ENCODE results near the gene CATSPERZ. TPM values are rescaled to one million over a fixed set of nuclear protein-coding genes. Genes with fewer than 3 reads are reported as not detected.
A peak's percentile ranks its signal among the peaks of the same experiment; 100 is the strongest.

Gene CATSPERZ
- polyA plus RNA-seq, 1 experiment = not detected

DNA sequence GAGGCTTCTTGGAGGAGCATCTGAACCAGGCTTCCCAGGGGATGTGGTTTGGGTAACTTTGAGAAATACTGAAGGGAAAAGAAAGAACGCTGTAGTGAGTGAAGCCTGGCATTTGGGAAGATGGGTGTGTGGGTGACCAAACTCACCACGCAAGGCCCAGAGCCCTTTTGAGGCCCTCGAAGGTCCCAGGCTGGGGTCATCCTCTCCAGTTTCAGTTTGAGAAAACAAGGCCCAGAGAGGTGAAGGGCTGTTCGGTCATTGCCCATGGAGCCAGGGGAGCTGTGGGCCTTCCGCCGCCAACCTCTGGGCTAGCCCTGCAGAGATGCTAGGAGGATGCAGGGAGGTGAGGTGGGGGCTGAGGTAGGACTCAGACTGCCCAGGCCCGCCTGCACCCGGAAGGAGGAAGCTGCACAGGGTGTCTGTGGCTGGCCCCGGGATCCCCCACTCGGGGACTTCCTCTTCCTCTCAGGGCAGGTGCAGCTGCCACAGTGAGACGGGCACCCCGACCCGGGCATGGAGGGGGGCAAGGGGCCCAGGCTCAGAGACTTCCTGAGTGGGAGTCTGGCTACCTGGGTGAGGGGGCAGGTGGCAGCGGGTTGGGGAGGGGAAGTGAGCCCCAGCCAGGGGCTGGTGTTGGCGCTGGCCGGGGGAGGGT lies 39.7 kb downstream of the CATSPERZ start, which contains the start of gene CCDC88B:
CCDC88B (plus strand) TSS at position 451 of the 655 bp plus-strand sequence; CDS start at position 514, 63 bp downstream.
- H3K36me3 ChIP-seq (ENCODE audit: control insufficient read depth, insufficient read depth, low read length) = no peaks in the 10 kb centered on the region
- H3K27me3 ChIP-seq (ENCODE audit: control insufficient read depth, insufficient read depth, low read length) = no peaks in the 10 kb centered on the region
- no peak within 1 kb of the TSS for H3K4me3 ChIP-seq (ENCODE audit: low read depth, low read length)
- TF ChIP-seq, protein P1, sequence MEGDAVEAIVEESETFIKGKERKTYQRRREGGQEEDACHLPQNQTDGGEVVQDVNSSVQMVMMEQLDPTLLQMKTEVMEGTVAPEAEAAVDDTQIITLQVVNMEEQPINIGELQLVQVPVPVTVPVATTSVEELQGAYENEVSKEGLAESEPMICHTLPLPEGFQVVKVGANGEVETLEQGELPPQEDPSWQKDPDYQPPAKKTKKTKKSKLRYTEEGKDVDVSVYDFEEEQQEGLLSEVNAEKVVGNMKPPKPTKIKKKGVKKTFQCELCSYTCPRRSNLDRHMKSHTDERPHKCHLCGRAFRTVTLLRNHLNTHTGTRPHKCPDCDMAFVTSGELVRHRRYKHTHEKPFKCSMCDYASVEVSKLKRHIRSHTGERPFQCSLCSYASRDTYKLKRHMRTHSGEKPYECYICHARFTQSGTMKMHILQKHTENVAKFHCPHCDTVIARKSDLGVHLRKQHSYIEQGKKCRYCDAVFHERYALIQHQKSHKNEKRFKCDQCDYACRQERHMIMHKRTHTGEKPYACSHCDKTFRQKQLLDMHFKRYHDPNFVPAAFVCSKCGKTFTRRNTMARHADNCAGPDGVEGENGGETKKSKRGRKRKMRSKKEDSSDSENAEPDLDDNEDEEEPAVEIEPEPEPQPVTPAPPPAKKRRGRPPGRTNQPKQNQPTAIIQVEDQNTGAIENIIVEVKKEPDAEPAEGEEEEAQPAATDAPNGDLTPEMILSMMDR (IDR thresholded peaks at IDR 0.05; ENCODE audit: insufficient read depth, low read depth, low read length) = no peak
- CTCF ChIA-PET = interaction anchor here (1.3 to 3.5 kb wide), 2 partner anchors 8 to 39 kb away, joined by 3 to 28 read pairs; no protein-coding TSS in a partner anchor
- DNase-seq (ENCODE audit: low read depth) = no peak
- POLR2A ChIA-PET = no interaction called here

DNA sequence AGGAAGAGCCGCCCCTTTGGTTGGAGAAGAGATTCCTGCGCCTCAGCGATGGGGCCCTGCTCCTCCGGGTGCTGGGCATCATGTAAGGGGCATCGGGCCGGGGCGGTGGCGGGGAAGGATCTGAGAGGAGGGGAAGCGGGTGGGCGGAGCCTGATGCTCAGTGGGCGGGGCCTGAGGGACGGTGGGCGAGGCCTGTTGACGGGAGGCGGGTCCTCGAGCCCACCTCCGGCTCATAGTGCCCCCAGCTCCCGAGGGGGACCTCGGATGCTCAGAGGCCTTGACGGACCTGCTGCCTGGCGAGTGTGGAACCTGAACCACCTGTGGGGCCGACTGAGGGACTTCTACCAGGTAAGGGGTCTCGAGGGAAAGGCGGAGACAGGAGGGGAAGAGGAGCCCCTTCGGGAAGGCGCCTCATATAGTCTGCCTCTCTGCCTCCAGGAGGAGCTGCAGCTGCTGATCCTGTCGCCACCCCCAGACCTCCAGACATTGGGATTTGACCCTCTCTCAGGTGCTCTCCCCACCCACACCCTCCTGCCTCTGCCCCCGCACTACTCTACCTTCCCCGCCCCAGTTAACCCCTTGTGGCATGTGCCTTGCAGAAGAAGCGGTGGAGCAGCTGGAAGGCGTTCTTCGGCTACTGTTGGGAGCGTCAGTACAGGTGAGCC lies 40.6 kb downstream of the CATSPERZ start:
- TF ChIP-seq, protein P1 (IDR thresholded peaks at IDR 0.05; ENCODE audit: insufficient read depth, low read depth, low read length) = 0 out of 2 replicates have a peak, but pooled peaks have one; percentile 9
- POLR2A ChIA-PET = interaction anchor here (0.6 kb wide), 1 partner anchor 12 kb away, joined by 19 read pairs; no protein-coding TSS in a partner anchor
- no peak for DNase-seq (ENCODE audit: low read depth)

DNA sequence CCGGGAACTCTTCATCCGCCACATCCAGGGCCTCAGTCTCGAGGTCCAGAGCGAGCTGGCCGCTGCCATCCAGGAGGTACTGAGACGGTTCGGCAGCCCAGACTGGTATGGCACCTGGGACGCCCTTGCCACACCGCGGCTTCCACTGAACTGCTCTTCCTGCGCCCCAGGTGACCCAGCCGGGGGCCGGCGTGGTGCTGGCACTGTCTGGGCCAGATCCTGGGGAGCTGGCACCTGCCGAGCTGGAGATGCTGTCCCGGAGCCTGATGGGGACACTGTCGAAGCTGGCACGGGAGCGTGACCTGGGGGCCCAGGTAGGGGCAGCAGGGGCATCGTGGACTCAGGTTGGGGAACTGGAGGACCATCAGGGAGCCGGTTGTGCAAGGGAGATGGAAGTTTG lies 41.3 kb downstream of the CATSPERZ start:
- DNase-seq (ENCODE audit: low read depth) = no peak
- Histone ChIP-seq H3K4me3 (ENCODE audit: low read depth, low read length) (no peak overlapping the region), H3K27me3 (ENCODE audit: control insufficient read depth, insufficient read depth, low read length) (no peaks in the 10 kb centered on the region), H3K36me3 (ENCODE audit: control insufficient read depth, insufficient read depth, low read length) (no peaks in the 10 kb centered on the region)
- TF ChIP-seq, protein P1 (IDR thresholded peaks at IDR 0.05; ENCODE audit: insufficient read depth, low read depth, low read length) = no peak
- POLR2A ChIA-PET = interaction anchor here (0.6 kb wide), 1 partner anchor 13 kb away, joined by 19 read pairs; no protein-coding TSS in a partner anchor
- CTCF ChIA-PET = interaction anchor here (0.9 to 6.7 kb wide), 9 partner anchors 9 to 90 kb away, joined by 3 to 71 read pairs (median 5); partner anchors contain the start of genes CATSPERZ, ESRRA, PLCB3 and TRMT112

More for the DNA sequence above, 40.6 kb downstream of the CATSPERZ start:
- Histone ChIP-seq H3K27me3 (ENCODE audit: control insufficient read depth, insufficient read depth, low read length) (no peaks in the 10 kb centered on the region), H3K36me3 (ENCODE audit: control insufficient read depth, insufficient read depth, low read length) (no peaks in the 10 kb centered on the region), H3K4me3 (ENCODE audit: low read depth, low read length) (no peak overlapping the region)
- CTCF ChIA-PET = interaction anchor here (0.7 to 6.7 kb wide), 9 partner anchors 8 to 90 kb away, joined by 3 to 71 read pairs (median 3); partner anchors contain the start of genes ESRRA, PLCB3 and TRMT112

DNA sequence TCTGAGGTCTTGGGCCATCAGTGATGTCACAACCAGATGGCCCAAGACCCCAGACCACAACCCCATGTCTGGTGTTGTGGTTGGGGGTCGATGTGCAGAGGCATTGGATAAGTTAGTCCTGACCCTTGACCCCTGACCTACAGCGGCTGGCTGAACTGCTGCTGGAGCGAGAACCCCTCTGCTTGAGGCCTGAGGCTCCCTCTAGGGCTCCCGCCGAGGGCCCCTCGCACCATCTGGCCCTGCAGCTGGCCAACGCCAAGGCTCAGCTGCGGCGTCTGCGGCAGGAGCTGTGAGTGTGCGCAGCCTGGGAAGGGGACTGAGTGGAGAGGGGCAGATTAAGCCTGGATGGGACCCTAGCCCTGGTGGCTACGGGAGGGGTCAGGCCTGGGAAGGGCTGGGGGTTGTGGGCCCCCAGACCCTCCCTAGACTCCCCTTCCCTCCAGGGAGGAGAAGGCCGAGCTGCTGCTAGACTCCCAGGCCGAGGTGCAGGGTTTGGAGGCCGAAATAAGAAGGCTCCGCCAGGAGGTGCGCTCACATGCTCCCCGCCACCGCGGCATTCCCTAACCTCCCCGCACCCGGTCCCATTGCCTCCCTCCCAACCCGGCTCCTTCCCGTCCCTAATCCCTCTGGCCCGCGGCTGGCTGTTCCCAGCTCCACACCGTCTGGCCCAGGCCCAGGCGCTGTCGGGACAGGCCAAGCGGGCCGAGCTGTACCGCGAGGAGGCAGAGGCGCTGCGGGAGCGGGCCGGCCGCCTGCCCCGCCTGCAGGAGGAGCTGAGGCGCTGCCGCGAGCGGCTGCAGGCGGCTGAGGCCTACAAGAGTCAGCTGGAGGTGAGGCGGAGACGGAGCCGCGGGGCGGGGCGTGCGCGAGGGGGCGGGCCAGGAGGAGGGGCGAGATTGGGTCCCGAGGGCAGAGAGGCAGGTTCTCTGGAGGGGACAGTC lies 42.0 kb downstream of the CATSPERZ start:
- TF ChIP-seq, protein P1 (IDR thresholded peaks at IDR 0.05; ENCODE audit: insufficient read depth, low read depth, low read length) = peak; percentile 31; the same call in 1 of the 2 replicates
- Histone ChIP-seq H3K4me3 (ENCODE audit: low read depth, low read length) (peak overlapping the region; percentile 41), H3K36me3 (ENCODE audit: control insufficient read depth, insufficient read depth, low read length) (no peaks in the 10 kb centered on the region), H3K27me3 (ENCODE audit: control insufficient read depth, insufficient read depth, low read length) (peaks cover under 1% of the 10 kb centered on the region; the same call in 1 of the 2 replicates)
- POLR2A ChIA-PET = interaction anchor here (0.6 to 0.9 kb wide), 4 partner anchors 13 to 202 kb away, joined by 3 to 24 read pairs (median 7); partner anchors contain the start of gene PRDX5
- DNase-seq (ENCODE audit: low read depth) = peak; percentile 40
- CTCF ChIA-PET = interaction anchor here (0.8 to 6.7 kb wide), 12 partner anchors 9 to 347 kb away, joined by 3 to 71 read pairs (median 4); partner anchors contain the start of genes CATSPERZ, PLCB3, PRDX5 and TRMT112

Data from BJ (cell line).